ENCODE measurements around the gene ARHGEF2.
"Not testable (repeated sequence)": the region's sequence is repeated elsewhere in the genome, so short reads cannot be mapped to it uniquely, and the experiment has no call there.

The ARHGEF2 gene

DNA sequence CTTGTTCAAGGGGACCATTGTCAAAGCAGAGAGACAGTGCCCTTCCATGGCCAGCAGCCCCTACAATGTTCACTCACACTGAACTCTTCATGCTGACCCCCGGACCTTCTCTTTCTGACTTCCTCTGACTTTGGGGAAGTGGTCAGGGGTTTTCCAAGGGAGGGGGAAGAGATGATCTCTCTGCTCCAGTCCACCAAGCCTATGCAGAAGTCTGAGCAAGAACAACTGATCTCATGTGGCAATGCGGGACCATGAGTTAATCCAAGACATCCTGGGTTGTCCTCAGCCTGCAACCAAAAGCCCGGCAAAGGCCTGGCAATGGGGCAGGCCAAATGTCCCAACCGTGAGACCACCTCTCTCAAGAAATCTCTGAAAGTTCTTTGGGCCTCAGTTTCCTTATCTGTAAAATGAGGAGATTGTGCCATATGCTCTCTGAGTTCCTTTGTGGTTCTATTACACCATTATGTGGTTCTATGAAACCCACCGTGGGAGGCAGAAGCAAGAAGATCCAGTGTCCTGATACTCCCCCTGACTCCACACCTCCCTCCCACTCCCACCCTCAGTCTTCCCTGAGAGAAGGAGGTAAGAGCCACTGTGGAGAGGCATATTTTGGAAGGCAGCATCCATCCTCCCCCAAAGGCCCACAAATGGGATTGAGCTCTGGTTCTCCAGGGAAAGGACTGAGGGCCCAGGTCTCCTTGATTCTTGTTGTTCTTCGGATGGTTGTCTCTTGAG, 11.8 kb upstream of the ARHGEF2 start:
- peak; percentile 82 for DNase-seq (ENCODE audit: low spot score)

DNA sequence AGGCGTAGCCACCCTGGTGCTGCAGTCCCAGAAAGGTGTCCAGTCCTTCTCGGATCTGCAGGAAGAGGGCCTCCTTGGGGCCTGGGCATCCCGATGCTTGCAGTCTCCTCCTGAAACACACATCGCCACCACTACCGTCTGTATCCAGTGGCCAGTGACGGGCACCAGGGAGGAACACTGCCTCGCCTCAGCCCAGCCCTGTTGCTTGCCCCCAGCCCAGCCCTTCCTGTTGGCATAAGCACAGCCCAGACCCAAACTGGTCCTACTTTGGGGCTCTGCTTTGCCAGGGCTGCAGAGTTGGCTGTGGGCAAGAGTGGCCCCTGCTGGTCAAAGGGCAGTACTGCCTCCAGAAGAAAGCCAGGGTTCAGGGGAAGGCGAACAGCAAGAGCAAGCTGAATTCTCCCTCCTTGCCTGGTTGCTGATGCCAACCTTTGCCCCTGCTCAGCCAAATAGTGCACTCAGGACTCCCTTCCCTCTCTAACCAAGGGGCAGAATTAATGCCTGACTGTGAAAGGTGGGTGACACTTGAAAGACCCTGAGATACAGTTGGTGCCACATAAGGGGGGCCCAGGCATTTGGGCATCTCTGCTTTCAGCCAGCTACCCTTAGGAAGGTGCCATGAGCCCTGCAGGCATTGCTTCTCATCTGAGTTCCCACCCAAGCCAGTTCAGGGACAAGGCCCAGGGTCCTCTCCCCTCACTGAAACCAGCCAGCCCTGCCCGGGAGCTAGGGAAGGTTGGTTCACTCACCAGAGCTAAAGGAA, 11.1 kb upstream of the ARHGEF2 start:
- DNase-seq (ENCODE audit: low spot score): peak; percentile 79

DNA sequence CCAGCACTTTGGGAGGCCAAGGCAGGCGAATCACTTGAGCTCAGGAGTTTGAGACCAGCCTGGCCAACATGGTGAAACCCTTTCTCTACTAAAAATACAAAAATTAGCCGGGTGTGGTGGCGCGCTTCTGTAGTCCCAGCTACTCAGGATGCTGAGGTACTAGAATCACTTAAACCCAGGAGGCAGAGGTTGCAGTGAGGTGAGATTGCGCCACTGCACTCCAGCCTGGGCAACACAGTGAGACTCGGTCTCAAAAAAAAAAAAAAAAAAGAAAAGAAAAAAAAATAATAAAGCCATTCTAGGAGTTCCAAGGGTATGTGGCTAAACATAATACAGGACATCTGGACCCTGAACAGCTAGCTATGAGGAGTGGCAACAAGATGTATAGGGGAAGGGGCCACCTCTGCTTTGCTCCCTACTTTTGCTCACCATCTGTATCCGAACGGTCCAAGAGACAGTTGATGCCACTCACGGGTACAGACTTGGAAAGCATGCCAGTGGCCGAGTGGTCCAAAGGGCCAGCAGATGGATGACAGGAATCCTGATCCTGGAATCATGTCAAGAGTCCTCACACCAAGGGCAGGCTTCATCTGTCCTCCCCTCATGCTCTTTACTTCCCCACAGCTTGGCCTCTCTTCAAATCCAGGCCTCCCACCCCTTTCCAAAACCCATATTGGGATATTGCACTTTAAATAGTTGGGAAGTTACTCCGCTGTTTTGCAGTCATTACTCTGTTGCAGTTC, 6.7 kb upstream of the ARHGEF2 start:
- DNase-seq (ENCODE audit: low spot score): not testable (repeated sequence)

DNA sequence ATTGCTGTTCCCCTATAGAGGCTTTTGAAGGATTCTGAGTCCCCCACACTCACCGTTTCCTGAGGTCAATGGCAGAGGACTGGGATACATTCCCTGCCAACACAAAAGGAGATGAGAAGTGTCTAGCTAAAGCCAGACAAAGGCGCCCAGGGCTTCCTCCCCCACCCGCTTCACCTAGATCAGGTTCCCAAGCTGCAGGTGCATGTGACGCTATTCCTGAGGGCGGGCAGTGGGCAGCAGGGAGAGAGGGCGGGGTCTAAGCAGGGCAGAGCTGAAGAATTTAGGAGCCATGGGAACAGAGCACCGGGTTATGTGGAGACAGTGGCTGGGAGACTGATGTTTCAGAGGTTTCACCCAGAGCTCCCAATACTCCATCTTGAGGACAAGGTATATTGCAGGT, 6.0 kb upstream of the ARHGEF2 start:
- no peak for DNase-seq (ENCODE audit: low spot score)

DNA sequence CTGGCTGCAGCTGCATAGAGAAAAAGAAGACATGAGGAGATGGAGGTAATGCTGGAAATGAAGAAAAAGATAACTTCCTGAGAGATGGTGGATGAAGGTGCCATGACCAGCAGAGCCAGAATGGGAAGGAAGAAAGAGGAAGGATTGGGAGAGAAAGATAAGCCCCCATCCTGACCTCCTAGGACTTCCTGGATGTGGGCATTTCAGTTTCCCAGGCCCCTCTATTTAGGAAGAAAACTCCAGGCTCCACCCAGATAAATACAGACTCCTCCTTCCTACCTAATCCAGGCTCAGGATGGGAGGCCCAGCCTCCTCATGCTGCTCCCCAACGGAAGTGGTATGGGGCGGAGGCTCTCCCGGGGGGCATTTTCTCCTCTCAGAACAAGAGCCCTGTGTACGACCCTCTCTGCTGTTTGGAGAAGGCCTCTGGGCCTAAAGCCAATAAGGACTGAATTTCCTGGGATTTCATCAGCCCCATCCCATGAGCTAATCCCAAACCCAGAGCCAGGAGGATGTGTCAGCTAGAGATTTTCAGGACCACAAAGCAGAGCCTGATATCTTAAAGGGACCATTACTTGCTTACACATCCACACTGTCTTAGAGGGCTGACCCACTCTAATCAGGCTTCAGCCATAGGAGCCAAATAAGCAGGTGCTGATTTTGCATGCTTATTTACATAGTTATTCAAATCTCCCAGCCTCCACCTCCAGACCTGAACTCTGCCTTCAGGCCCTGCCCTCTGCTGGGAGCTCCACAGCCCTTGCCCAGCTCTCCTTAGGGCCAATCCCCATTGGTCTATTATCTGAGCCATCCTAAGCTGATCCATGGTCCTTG, 5.1 kb upstream of the ARHGEF2 start:
- DNase-seq (ENCODE audit: low spot score): no peak

DNA sequence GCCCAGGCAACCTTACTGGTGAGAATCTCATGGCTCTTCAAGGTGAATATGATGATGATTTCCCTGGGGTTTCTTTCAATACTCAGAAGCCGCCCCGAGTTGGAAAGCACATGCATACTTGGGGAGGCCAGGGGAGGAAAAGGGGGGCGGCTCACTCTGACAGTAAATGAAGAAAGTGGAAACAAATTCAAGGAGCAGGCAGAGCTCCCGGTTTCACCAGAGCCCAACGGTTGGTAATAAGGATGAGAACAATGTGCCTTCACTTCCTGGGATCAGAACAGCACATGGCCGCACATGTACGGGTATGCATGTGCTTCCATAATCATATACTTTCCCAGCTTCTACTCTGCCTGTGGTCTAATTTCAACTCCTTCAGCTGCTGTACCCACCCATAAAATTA, 3.8 kb upstream of the ARHGEF2 start:
- no peak for DNase-seq (ENCODE audit: low spot score)

DNA sequence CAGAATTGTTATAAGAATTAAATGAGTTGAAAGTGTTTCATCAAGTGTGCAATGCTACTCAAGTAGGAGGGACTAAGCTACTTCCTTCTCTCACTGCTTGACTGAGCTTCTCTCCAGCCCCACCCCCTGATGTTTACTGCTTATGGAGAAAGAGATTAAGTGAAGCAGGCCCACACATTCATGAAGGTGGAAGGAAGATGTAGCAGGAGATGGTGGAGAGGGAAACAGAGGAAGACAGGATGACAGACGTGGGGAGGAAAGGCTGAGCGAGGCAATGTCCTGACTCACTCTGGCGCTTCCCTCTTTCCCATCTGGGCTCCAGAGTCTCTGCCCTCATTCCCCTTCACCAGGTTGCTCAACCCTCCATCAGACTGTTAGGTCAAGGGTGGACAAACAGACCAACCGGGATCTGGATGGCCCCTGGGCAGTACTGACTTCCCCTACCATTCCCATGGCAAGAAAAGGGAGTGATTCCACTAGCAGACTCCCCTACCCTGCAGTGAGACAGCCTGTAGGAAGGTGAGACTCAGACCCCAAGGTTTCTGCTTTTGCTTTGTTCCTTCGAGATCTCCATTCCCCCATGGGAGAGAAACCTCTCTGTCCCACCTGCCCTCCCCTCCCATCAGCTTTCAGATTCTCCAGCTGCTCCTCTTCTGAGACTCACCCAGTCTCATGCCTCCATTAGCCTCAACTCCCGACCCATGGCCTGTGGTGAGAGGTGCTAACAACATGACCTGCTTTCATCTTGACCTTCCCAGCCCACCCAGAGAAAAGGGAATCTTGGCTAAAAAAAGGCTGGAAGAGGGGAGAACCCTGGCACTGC, 3.1 kb upstream of the ARHGEF2 start:
- DNase-seq (ENCODE audit: low spot score): peak; percentile 22

DNA sequence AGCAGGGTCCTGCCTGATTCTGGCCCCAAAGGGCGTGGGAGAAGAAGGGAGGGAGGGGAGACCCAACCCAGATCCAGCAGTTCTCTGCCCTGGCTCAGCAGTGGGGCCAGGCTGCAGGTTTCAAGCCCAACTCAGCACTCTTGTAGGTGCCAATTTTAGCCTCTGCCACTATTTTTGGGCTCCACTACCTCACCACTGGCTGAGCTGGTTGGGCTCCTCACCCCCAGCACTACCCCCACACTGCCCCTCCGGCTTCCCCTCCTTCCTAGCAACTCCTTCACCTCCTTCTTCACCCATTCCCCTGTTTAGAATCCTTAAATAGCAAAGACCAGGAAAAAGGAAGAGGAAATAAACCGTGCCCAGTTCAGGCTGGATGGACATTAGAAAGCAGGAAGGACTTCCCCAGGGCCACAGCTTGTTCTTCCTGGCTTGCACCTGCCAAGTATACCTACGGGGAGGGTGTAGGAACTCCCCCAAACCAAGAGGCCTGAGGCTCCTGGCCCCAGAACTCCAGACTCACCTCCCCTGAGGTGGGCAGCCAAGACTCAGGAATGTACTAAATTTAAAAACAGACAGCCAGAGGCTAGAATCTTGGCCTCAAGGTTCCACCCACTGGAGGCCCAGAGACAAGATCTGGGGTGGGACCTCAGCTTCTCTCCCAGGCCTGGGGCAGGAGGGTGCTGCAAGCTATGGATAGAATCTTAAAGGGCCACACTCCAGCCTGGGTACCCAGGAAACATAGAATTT, 1.4 kb upstream of the ARHGEF2 start:
- no peak for DNase-seq (ENCODE audit: low spot score)

DNA sequence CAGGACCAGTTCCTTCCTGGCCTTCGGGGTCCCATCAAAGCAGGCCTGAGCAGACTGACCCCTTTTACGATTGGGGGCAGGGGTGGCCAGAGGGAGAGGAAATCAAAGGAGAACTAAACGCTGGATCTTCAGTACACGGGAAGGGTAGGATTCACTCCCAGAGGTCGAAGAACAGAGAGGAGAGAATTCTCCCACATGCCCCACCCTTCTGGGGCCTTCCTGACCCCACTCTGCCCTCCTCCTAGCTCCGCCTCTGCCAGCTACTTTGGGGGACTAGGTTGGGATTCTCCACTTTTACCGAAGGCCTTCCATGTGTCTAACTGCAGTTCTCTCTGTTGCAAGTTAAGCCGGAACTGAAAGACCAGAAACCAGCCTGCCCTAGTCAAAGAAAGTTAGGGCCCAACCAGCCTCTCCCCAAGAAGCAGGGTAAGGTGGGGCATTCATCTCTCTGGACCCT, 654 bp upstream of the ARHGEF2 start:
- DNase-seq (ENCODE audit: low spot score): no peak

DNA sequence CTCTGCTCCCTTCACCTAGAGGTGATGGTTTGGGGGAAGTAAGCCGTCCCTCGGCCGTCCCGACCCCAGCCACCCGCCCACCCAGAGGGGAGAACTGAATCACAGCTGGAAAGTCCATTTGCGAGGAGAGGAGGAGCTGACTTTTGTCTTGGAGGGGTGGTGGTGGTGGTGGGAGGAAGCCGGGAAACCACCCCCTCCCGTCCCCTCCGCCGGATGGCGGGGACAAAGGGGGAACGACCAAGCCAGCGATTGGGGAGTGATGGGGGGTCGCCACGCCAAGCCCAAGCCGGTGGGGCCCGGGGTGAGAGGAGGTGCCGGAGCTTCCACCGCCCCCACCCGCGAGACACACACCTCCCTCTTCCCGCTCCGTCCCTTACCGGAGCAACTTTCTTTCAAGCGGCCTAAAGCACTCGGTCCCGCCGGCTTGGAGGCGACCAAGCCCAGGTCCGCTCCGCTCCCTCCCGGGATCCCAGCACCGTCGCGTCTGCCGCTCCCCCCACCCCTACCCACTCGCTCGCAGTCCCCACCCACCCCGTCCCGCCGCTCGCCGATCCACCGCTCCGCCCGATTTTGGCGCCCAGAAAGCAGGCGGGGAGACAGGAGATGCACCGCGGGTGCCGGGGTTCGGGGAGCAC, 540 bp downstream of the ARHGEF2 start:
- DNase-seq (ENCODE audit: low spot score): no peak

DNA sequence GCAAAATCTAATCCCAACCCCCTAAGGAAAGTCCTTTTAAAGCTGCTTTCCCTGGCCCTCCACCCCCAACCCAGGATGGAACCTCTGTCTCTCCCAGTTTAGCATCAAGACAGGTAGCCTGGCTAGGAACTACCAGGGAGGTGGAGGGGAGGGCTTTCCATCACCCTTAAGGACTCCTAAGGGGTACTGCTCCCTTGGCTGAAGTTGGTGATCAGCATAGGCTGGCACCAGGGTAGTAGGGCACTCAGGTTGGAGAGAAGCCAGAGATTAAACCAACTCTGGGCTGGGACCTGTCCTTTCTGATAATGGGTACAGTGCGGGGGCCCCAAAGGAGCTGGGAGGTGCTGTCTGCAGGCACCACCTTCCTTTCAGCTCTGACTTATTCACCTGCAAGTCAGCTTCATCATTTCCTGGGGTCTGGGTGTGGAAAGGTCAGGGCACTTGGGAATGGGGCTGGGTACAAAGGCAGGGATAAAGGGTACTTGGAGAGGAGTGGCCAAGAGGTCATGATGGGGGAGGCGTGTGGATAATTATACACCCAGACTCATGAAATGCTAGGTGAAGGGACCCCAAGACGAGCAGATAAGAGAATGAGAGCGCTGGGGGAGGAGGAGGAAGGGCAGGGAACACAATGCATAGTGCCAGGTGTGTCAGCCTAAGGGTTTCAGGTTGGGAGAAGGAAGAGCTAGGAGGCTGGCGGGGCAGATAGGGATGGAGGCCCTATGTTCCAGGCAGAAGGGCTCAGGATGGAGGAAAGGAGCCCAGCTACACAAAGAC, 1.2 kb downstream of the ARHGEF2 start:
- no peak for DNase-seq (ENCODE audit: low spot score)

DNA sequence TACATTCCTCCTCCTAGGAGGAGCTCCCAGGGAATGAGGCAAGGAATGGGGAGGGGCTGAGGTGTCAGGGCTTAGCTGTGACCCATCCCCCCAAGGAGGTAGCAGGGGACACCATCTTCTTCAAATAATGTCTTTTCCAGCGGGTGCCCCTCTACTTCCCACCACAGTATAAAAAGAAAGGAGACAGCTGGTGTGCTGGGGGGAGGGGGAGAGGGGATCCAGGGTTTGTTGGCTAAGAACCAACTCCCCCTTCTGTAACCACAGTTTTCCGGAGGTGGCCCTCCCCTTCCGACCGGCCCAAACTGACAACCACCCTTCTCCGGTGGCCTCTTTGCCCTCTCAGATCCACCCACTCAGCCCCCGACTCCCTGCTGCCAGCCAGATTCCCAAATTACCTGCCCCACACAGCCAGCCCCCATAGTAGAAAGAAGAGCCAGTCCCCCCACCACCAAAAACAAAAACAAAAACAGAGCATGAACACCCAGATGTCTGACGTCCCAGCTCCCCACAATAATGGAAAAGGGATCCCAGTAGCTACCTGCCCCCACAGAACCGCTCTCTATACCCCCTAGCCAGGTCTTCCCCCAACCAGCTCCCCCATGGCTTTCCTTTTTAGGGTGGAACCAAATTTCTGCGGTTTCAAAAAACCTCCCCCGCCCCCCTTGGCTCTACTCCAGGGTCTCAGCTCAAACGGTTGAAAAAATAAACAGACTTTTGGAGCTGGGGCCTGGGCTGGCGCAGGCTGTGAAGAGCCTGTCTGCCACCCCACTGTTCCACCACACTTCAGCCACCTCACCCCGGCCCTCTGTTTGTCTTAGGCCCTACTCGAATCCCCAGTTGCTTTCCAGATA, 2.1 kb downstream of the ARHGEF2 start:
- DNase-seq (ENCODE audit: low spot score): no peak

DNA sequence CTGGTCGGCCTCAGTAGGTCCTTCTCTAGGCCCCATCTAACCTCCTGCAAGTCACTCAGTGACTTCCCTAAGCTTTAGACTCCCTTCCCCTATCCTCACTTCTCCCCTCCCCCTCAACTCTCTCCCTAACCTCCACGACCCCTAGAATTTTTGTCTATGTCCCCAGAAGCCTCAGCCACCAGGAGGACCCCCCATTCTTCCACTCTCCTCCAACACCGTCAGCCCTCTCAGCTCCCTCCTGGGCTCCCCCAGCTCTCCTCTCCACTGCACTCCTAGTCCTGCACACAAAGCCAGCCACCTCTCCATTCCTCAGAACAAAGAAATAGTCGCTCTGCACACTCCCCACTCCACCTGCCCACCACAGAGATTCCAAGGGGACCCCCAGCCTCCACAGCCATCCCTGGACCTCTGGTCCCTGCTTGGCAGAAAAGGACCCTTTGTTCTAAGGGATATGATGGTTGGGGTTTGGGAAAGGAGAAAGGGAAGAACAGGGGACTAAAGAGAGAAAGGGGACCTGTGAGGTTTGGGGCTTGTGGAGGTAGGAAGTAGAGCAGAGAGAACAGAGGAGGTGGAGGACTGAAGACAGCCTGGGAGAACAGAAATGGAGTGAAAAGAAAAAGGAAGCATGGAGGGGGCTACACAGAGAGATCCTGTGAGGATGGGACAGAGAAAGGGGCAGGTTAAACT, 2.8 kb downstream of the ARHGEF2 start:
- no peak for DNase-seq (ENCODE audit: low spot score)

DNA sequence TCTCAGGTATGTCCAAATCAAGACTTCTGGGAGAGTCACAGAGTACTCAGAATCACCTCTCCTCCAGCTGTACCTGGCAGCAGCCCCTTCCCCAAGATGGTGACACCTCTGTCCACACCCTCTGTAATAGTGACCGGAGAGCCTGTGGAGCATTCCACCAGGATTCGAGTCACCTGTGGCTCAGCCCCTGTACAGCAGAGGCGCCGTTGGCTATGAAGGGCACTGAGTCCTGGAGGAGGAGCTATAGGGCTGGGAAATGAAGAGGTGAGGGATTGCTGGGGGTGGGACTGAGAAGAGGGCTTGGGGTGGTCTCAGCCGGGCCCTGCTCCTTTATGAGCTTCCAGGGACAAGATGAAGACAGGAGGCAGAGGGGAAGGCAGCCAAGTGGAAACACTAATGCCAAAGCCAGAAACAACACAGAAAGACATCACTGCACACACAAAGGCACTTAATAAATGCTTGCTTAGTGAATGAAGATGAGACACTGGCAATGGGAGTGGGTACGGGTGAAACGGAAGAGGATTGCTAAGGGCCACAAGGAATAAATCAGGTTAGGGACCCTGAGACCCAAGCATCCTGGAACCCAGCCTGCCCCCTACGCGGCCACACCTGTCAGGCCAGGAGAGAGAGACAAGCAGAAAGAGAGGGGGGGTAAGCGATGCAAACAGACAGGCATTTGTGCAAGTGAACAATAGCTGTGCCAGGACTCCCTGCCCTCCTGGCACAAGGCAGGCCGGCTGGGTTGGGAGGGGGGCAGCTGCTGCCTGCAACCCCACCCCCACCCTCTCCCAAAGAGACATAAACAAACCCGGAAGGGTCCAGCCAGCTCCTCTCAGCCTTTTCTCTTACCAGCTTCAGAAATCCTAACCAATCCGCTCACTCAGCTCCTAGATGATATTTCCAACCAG, 3.9 kb downstream of the ARHGEF2 start:
- DNase-seq (ENCODE audit: low spot score): peak; percentile 96

DNA sequence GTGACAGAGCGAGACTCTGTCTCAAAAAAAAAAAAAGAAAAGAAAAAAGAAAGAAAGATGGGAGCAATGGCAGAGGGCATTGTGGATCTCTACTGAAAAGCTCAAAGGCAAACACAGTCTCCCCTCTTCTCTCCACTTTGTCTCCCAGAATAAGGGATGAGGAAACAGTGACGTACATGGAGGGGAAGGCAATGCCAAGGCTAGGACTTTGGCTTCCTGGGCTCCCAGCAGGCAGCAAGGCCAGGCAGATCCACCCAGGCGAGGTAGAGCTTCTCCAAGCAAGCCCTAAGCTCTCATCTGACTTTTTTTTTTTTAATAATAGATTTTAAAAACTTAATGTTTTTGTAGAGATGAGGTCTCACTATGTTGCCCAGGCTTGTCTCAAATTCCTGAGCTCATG, 4.6 kb downstream of the ARHGEF2 start:
- no peak for DNase-seq (ENCODE audit: low spot score)

All from pons (tissue), 1 donor.